CD14-positive monocyte (primary cell): ENCODE data around the gene POU2F1. TPM values are rescaled to one million over a fixed set of nuclear protein-coding genes. Genes with fewer than 3 reads are reported as not detected.

Source experiments
- DNase-seq, 3 donors: peaks; one replicate each; pipeline ENCODE4 v3.0.0-alpha.2; 2011 to 2022
- H2AFZ ChIP-seq: 2 replicates; pipeline ENCODE4 v1.6.0; 2012; ENCODE audit warnings: mild to moderate bottlenecking, low read depth, low read length, inconsistent platforms; ENCODE audit not compliant: insufficient read depth, poor library complexity, severe bottlenecking
- H3K27ac ChIP-seq, 2 donors: 1 replicate in 1 of 2; 2 replicates in 1 of 2; pipeline ENCODE4 v1.5.1; 2012 to 2013; ENCODE audit warnings: low read length in 2 of 2, control low read depth in 1 of 2, inconsistent platforms in 1 of 2, low read depth in 1 of 2, mild to moderate bottlenecking in 1 of 2
- H3K27me3 ChIP-seq, 2 donors: one replicate each; pipeline versions ENCODE4 v1.6.0 to v1.6.1; 2011 to 2013; ENCODE audit warnings: low read length in 2 of 2; ENCODE audit not compliant: control insufficient read depth in 2 of 2, insufficient read depth in 2 of 2
- H3K36me3 ChIP-seq, 2 donors: replicated peaks in 1 of 2; 1 replicate in 1 of 2; 2 replicates in 1 of 2; pipeline versions ENCODE4 v1.5.1 to v1.6.1; 2012 to 2013; ENCODE audit warnings: low read length in 2 of 2, control low read depth in 1 of 2, inconsistent platforms in 1 of 2, mild to moderate bottlenecking in 1 of 2; ENCODE audit not compliant: insufficient read depth in 2 of 2, control insufficient read depth in 1 of 2
- H3K4me1 ChIP-seq, 2 donors: 1 replicate in 1 of 2; 2 replicates in 1 of 2; pipeline versions ENCODE4 v1.5.1 to v1.6.1; 2012 to 2013; ENCODE audit warnings: low read length in 2 of 2, control low read depth in 1 of 2, inconsistent platforms in 1 of 2, mild to moderate bottlenecking in 1 of 2, moderate library complexity in 1 of 2; ENCODE audit not compliant: insufficient read depth in 2 of 2, control insufficient read depth in 1 of 2
- H3K4me2 ChIP-seq: replicated peaks from 2 replicates; pipeline ENCODE3; 2012; ENCODE audit warnings: low read length, moderate library complexity, mild to moderate bottlenecking; ENCODE audit not compliant: poor library complexity, severe bottlenecking; ENCODE audit errors: extremely low read depth
- H3K4me3 ChIP-seq, 3 experiments: fragments of 200-600 bp in 1 of 3; sonication (generic) in 1 of 3; replicated peaks in 1 of 3; 1 replicate in 2 of 3; 2 replicates in 1 of 3; pipeline ENCODE4 v1.5.1; 2011 to 2013; ENCODE audit warnings: low read length in 3 of 3, mild to moderate bottlenecking in 3 of 3, control low read depth in 2 of 3, low read depth in 2 of 3, inconsistent platforms in 1 of 3, moderate library complexity in 1 of 3
- H3K79me2 ChIP-seq: 2 replicates; pipeline ENCODE4 v1.6.0; 2012; ENCODE audit warnings: mild to moderate bottlenecking, control low read depth, inconsistent platforms, low read length, moderate library complexity; ENCODE audit not compliant: insufficient read depth
- H3K9ac ChIP-seq: 2 replicates; pipeline ENCODE4 v1.6.0; 2017; ENCODE audit warnings: low read length, mild to moderate bottlenecking; ENCODE audit not compliant: insufficient read depth, poor library complexity, severe bottlenecking
- H3K9me3 ChIP-seq, 2 donors: replicated peaks in 1 of 2; 1 replicate in 1 of 2; 2 replicates in 1 of 2; pipeline versions ENCODE4 v1.5.1 to v1.6.1; 2012 to 2013; ENCODE audit warnings: low read length in 2 of 2, control low read depth in 1 of 2; ENCODE audit not compliant: control insufficient read depth in 1 of 2, insufficient read depth in 1 of 2
- H4K20me1 ChIP-seq: 2 replicates; pipeline ENCODE4 v1.6.0; 2012; ENCODE audit warnings: mild to moderate bottlenecking, low read length, control low read depth, moderate library complexity; ENCODE audit not compliant: insufficient read depth
- H3K27ac Mint-ChIP-seq, 7 donors: one replicate each; pipeline ENCODE4 v1.8.0; 2020; ENCODE audit warnings: mild to moderate bottlenecking in 7 of 7, mixed read lengths in 7 of 7, moderate library complexity in 6 of 7, inconsistent platforms in 2 of 7
- H3K27me3 Mint-ChIP-seq, 3 donors: one replicate each; pipeline ENCODE4 v1.8.0; 2021 to 2022; ENCODE audit warnings: low read depth in 3 of 3, mild to moderate bottlenecking in 3 of 3, mixed read lengths in 3 of 3, moderate library complexity in 3 of 3, inconsistent platforms in 1 of 3
- H3K36me3 Mint-ChIP-seq, 2 donors: one replicate each; pipeline ENCODE4 v1.8.0; 2020; ENCODE audit warnings: mixed read lengths in 2 of 2, inconsistent platforms in 1 of 2, mild to moderate bottlenecking in 1 of 2
- H3K4me1 Mint-ChIP-seq: one replicate; pipeline ENCODE4 v1.8.0; 2020; ENCODE audit warnings: mild to moderate bottlenecking, mixed read lengths
- H3K4me3 Mint-ChIP-seq, 2 donors: one replicate each; pipeline ENCODE4 v1.8.0; 2020; ENCODE audit warnings: mild to moderate bottlenecking in 2 of 2, mixed read lengths in 2 of 2, moderate library complexity in 1 of 2
- H3K9me3 Mint-ChIP-seq, 7 donors: one replicate each; pipeline ENCODE4 v1.8.0; 2020 to 2022; ENCODE audit warnings: mixed read lengths in 7 of 7, mild to moderate bottlenecking in 6 of 7, moderate library complexity in 6 of 7, inconsistent platforms in 2 of 7
- WGBS: methylation state at CpG from one replicate; pipeline ENCODE4 v1.1.5; 2013; ENCODE audit warnings: missing lambda C conversion rate; ENCODE audit not compliant: insufficient coverage; 5-methylcytosine and 5-hydroxymethylcytosine counted together
- intact Hi-C, 2 donors: fragments of 100-400 bp; cut with micrococcal nuclease; formaldehyde crosslinking; loops; one replicate each; pipeline versions ENCODE4 v1.15.0 to v1.15.1; 2023
- polyA plus RNA-seq, 3 donors: library from polyadenylated mRNA; depleted of rRNA in 1 of 3; unstranded in 2 of 3; stranded (reverse) in 1 of 3; fragments of 300-500 nt in 2 of 3; fragments of >200 nt in 1 of 3; fragmentation: Illumina TruSeq in 2 of 3; gene quantifications; 1 replicate in 2 of 3; 2 replicates in 1 of 3; pipeline ENCODE4 v1.2.3, GENCODE V29; 2012 to 2021
- TF ChIP-seq, protein P1 (sequence below): fragments of 200-600 bp; IDR thresholded peaks from one replicate; pipeline ENCODE4 v1.8.0; 2022; ENCODE audit warnings: antibody characterized with exemption, mild to moderate bottlenecking

Gene POU2F1
- polyA plus RNA-seq, 3 donors = 2.3 to 4.2 (median 3.9) TPM

DNA sequence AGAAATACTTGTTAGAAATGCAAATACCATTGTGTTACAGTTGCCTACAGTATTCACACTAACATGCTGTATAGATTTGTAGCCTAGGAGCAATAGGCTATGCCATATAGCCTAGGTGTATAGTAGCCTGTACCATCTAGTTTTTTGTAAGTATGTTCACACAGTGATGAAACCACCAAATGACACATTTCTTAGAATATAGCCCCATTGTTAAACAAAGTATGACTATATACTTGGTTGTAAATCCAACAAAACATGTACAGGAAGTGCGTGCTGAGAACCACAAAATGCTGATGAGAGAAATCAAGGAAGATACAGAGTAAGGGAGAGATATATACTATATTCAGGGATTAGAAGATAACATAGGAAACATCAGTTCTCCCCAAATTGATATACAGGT lies 92.2 kb downstream of the POU2F1 start:
- intact Hi-C loops = no loop called here
- no peak overlapping the region for H3K27ac Mint-ChIP-seq
- no peak for DNase-seq

DNA sequence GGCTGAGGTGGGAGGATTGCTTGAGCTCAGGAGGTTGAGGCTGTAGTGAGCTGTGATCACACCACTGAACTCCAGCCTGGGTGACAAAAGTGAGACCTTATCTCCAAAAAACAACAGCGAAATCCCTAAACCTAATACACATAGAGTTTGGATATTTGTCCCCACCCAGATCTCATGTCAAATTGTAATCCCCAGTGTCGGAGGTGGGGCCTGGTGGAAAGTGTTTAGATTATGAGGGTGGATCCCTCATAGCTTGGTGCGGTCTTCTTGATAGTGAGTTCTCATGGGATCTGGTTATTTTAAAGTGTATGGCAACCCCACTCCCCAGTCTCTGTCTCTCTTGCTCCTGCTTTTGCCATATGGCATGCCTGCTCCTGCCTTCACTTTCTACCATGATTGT lies 94.0 kb downstream of the POU2F1 start:
- H3K9me3 Mint-ChIP-seq = peaks cover 27 to 44% (median 34%) of the 10 kb centered on the region in 7 donors
- no peak overlapping the region for H3K27ac Mint-ChIP-seq
- H3K4me3 Mint-ChIP-seq = no peak overlapping the region

More for the DNA sequence above, 92.2 kb downstream of the POU2F1 start:
- Mint-ChIP-seq H3K36me3 (peaks cover 13% of the 10 kb centered on the region in 2 donors), H3K4me1 (peaks cover 19% of the 10 kb centered on the region), H3K4me3 (no peak overlapping the region), H3K9me3 (peaks cover 14 to 27% (median 18%) of the 10 kb centered on the region in 7 donors), H3K27me3 (peaks cover 0 to 4% (median 0%) of the 10 kb centered on the region in 3 donors)
- Histone ChIP-seq H3K4me1 (peaks cover 0 to under 1% of the 10 kb centered on the region in 2 donors), H3K36me3 (peaks cover 0 to 9% of the 10 kb centered on the region in 2 donors), H3K4me3 (no peak overlapping the region), H3K4me2 (no peak overlapping the region), H3K27me3 (no peaks in the 10 kb centered on the region), H2AFZ (no peak overlapping the region), H3K79me2 (peaks cover 8% of the 10 kb centered on the region), H4K20me1 (no peaks in the 10 kb centered on the region), H3K27ac (no peak overlapping the region), H3K9me3 (peaks cover 11 to 12% of the 10 kb centered on the region in 2 donors), H3K9ac (no peak overlapping the region)
- no CpG with 5 or more reads among the region's 1 CpG for WGBS
- TF ChIP-seq, protein P1, sequence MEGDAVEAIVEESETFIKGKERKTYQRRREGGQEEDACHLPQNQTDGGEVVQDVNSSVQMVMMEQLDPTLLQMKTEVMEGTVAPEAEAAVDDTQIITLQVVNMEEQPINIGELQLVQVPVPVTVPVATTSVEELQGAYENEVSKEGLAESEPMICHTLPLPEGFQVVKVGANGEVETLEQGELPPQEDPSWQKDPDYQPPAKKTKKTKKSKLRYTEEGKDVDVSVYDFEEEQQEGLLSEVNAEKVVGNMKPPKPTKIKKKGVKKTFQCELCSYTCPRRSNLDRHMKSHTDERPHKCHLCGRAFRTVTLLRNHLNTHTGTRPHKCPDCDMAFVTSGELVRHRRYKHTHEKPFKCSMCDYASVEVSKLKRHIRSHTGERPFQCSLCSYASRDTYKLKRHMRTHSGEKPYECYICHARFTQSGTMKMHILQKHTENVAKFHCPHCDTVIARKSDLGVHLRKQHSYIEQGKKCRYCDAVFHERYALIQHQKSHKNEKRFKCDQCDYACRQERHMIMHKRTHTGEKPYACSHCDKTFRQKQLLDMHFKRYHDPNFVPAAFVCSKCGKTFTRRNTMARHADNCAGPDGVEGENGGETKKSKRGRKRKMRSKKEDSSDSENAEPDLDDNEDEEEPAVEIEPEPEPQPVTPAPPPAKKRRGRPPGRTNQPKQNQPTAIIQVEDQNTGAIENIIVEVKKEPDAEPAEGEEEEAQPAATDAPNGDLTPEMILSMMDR = no peak

More for the DNA sequence above, 94.0 kb downstream of the POU2F1 start:
- peaks cover 25 to 29% of the 10 kb centered on the region in 2 donors for H3K9me3 ChIP-seq
- TF ChIP-seq, protein P1 = no peak
- H3K36me3 ChIP-seq = peaks cover 0 to 27% of the 10 kb centered on the region in 2 donors
- intact Hi-C loops = no loop called here
- Mint-ChIP-seq H3K4me1 (peaks cover 8% of the 10 kb centered on the region), H3K27me3 (peaks cover 0 to 4% (median 0%) of the 10 kb centered on the region in 3 donors), H3K36me3 (peaks cover 18 to 25% of the 10 kb centered on the region in 2 donors)
- no peaks in the 10 kb centered on the region for H4K20me1 ChIP-seq
- no peaks in the 10 kb centered on the region for H3K79me2 ChIP-seq
- no peak overlapping the region for H3K9ac ChIP-seq
- H3K4me1 ChIP-seq = no peaks in the 10 kb centered on the region
- no peak overlapping the region for H3K4me2 ChIP-seq
- no peak for DNase-seq
- WGBS = no CpG with 5 or more reads among the region's 3 CpGs
- H3K27me3 ChIP-seq = no peaks in the 10 kb centered on the region
- H3K27ac ChIP-seq = no peak overlapping the region
- H2AFZ ChIP-seq = no peak overlapping the region
- no peak overlapping the region for H3K4me3 ChIP-seq
